IPS-18c (cell line): ENCODE results near the gene SH3RF3.

ENCODE experiments used
- H3K4me3 ChIP-seq: 2 replicates; pipeline ENCODE4 v1.7.0; 2013; ENCODE audit warnings: low read depth, mild to moderate bottlenecking, low read length, moderate library complexity; ENCODE audit not compliant: insufficient read depth
- H3K9me3 ChIP-seq: one replicate; pipeline ENCODE4 v1.6.1; 2013; ENCODE audit warnings: mild to moderate bottlenecking, low read length, moderate library complexity; ENCODE audit not compliant: control insufficient read depth, insufficient read depth

Gene SH3RF3

GRCh38 chr2:109264595-109265328, 135.8 kb downstream of the SH3RF3 start:
- Histone ChIP-seq H3K9me3 (peaks cover 4% of the 10 kb centered on the region), H3K4me3 (no peak overlapping the region)

GRCh38 chr2:109265369-109265768, 136.4 kb downstream of the SH3RF3 start:
- H3K4me3 ChIP-seq: no peak overlapping the region
- H3K9me3 ChIP-seq: peaks cover 2% of the 10 kb centered on the region

- peaks cover 2% of the 10 kb centered on the region for H3K9me3 ChIP-seq
- no peak overlapping the region for H3K4me3 ChIP-seq
These were observed 136.9 kb downstream of the SH3RF3 start for GRCh38 chr2:109265953-109266352.

GRCh38 chr2:109266496-109266895, 137.5 kb downstream of the SH3RF3 start:
- Histone ChIP-seq H3K9me3 (peaks cover 2% of the 10 kb centered on the region), H3K4me3 (no peak overlapping the region)

- no peak overlapping the region for H3K4me3 ChIP-seq
- H3K9me3 ChIP-seq: peaks cover 2% of the 10 kb centered on the region
These were observed 138.2 kb downstream of the SH3RF3 start for GRCh38 chr2:109266998-109267854.

- no peaks in the 10 kb centered on the region for H3K9me3 ChIP-seq
- H3K4me3 ChIP-seq: no peak overlapping the region
These were observed 139.9 kb downstream of the SH3RF3 start for GRCh38 chr2:109268916-109269315.

GRCh38 chr2:109269706-109270504, 140.9 kb downstream of the SH3RF3 start:
- Histone ChIP-seq H3K4me3 (no peak overlapping the region), H3K9me3 (no peaks in the 10 kb centered on the region)

GRCh38 chr2:109270505-109271312, 141.7 kb downstream of the SH3RF3 start:
- H3K4me3 ChIP-seq: no peak overlapping the region
- H3K9me3 ChIP-seq: no peaks in the 10 kb centered on the region

GRCh38 chr2:109271920-109272319, 142.9 kb downstream of the SH3RF3 start:
- H3K9me3 ChIP-seq: no peaks in the 10 kb centered on the region
- H3K4me3 ChIP-seq: no peak overlapping the region

- H3K4me3 ChIP-seq: no peak overlapping the region
- H3K9me3 ChIP-seq: no peaks in the 10 kb centered on the region
These were observed 143.5 kb downstream of the SH3RF3 start for GRCh38 chr2:109272461-109272860.

GRCh38 chr2:109275120-109276012, 146.4 kb downstream of the SH3RF3 start:
- Histone ChIP-seq H3K9me3 (no peaks in the 10 kb centered on the region), H3K4me3 (no peak overlapping the region)

GRCh38 chr2:109277406-109277805, 148.4 kb downstream of the SH3RF3 start:
- Histone ChIP-seq H3K4me3 (no peak overlapping the region), H3K9me3 (no peaks in the 10 kb centered on the region)

- no peak overlapping the region for H3K4me3 ChIP-seq
These were observed 150.3 kb downstream of the SH3RF3 start for GRCh38 chr2:109279243-109279860.

GRCh38 chr2:109280804-109281203, 151.8 kb downstream of the SH3RF3 start:
- Histone ChIP-seq H3K4me3 (no peak overlapping the region), H3K9me3 (no peaks in the 10 kb centered on the region)

More at GRCh38 chr2:109279243-109279860, 150.3 kb downstream of the SH3RF3 start:
- H3K9me3 ChIP-seq: no peaks in the 10 kb centered on the region

- H3K4me3 ChIP-seq: no peak overlapping the region
- H3K9me3 ChIP-seq: no peaks in the 10 kb centered on the region
These were observed 153.4 kb downstream of the SH3RF3 start for GRCh38 chr2:109282360-109282759.
